Peyer's patch (tissue), 4 donors: ENCODE data around the gene BLVRA.

Experiments
- CTCF ChIP-seq, 6 experiments: fragments of 450-650 bp in 4 of 6; fragments of 200-600 bp in 2 of 6; sonication (generic) in 1 of 6; IDR thresholded peaks; one replicate each; pipeline ENCODE4 v1.5.1; 2017 to 2019; ENCODE audit warnings: antibody characterized with exemption in 6 of 6, mild to moderate bottlenecking in 3 of 6, moderate library complexity in 1 of 6
- POLR2A ChIP-seq, 2 donors: fragments of 450-650 bp; IDR thresholded peaks; one replicate each; pipeline ENCODE4 v1.5.1; 2017; ENCODE audit warnings: antibody characterized with exemption in 2 of 2, mild to moderate bottlenecking in 2 of 2, moderate library complexity in 2 of 2

- TF ChIP-seq POLR2A (IDR thresholded peaks at IDR 0.05), result no peak
- TF ChIP-seq CTCF (IDR thresholded peaks at IDR 0.05), result no peak
These were observed 2.9 kb downstream of the BLVRA start for GRCh38 chr7:43761382-43761781.
